Ectodermal cell (in vitro differentiated cells): ENCODE data around the gene CD101.

Source experiments
- H3K27ac ChIP-seq: 2 replicates; pipeline ENCODE4 v1.7.0; 2013; ENCODE audit warnings: mild to moderate bottlenecking, low read depth, low read length; ENCODE audit not compliant: insufficient read depth, poor library complexity, severe bottlenecking
- H3K27me3 ChIP-seq: 2 replicates; pipeline ENCODE4 v1.7.0; 2013; ENCODE audit warnings: mild to moderate bottlenecking, low read length; ENCODE audit not compliant: insufficient read depth, control insufficient read depth, poor library complexity, severe bottlenecking
- H3K36me3 ChIP-seq: one replicate; pipeline ENCODE4 v1.7.0; 2013; ENCODE audit warnings: low read length; ENCODE audit not compliant: control insufficient read depth, insufficient read depth
- H3K4me1 ChIP-seq: one replicate; pipeline ENCODE4 v1.7.0; 2013; ENCODE audit warnings: low read length; ENCODE audit not compliant: control insufficient read depth, insufficient read depth
- H3K4me3 ChIP-seq: 2 replicates; pipeline ENCODE4 v1.7.0; 2013; ENCODE audit warnings: low read depth, low read length, control low read depth; ENCODE audit not compliant: insufficient read depth
- H3K9me3 ChIP-seq: 2 replicates; pipeline ENCODE4 v1.7.0; 2013; ENCODE audit warnings: mild to moderate bottlenecking, low read length, moderate library complexity; ENCODE audit not compliant: control insufficient read depth
- WGBS, 2 experiments: methylation state at CpG; one replicate each; pipeline ENCODE4 v1.1.7; 2013; ENCODE audit warnings: missing lambda C conversion rate in 2 of 2; 5-methylcytosine and 5-hydroxymethylcytosine counted together

Gene CD101

DNA sequence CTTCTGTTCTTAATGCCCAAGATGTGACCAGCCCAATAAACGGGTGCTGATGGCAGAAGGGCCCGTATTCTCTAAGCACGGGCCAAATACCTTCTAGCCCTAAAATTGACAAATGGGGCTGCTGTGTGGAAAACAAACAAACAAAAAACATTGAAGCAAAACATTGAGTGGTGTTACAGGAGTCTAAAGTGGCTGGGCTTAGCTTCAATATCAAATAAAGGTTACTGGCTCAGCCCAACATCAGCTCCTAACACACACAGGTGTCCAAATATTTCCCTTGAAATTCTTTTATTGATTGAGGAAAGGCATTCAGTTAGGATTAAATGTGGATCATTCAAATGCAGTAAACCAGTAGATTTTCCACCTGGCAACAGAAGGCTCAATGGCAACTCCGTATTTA, 45.2 kb downstream of the CD101 start:
- Histone ChIP-seq H3K36me3 (no peaks in the 10 kb centered on the region), H3K9me3 (no peaks in the 10 kb centered on the region), H3K4me3 (no peak overlapping the region), H3K27ac (no peak overlapping the region), H3K27me3 (no peaks in the 10 kb centered on the region), H3K4me1 (peaks cover 5% of the 10 kb centered on the region)
- 90 to 92% methylated on average over 4 of the region's 4 CpGs for WGBS, 2 experiments

DNA sequence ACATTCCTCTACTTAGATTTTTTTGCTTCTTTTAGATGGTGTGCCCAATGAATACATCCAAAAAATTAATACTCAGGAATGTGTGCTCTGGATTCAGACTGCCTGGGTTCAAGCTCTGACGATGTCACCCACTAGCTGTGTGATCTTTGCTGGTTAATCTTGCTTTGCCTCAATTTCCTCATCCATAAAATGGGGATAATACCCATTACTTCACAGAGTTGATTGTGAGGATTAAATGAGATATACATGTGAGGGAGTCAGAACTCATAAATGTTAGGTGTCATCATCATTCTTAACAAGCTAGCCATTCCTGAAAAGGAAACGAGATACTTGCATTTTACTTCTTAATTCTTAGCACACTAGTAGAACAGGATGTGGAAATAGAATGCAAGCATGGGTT, 45.7 kb downstream of the CD101 start:
- Histone ChIP-seq H3K4me3 (no peak overlapping the region), H3K4me1 (peaks cover 5% of the 10 kb centered on the region), H3K27ac (no peak overlapping the region), H3K27me3 (no peaks in the 10 kb centered on the region), H3K36me3 (no peaks in the 10 kb centered on the region), H3K9me3 (no peaks in the 10 kb centered on the region)
- WGBS, 2 experiments = 87 to 96% methylated on average over 2 of the region's 2 CpGs

DNA sequence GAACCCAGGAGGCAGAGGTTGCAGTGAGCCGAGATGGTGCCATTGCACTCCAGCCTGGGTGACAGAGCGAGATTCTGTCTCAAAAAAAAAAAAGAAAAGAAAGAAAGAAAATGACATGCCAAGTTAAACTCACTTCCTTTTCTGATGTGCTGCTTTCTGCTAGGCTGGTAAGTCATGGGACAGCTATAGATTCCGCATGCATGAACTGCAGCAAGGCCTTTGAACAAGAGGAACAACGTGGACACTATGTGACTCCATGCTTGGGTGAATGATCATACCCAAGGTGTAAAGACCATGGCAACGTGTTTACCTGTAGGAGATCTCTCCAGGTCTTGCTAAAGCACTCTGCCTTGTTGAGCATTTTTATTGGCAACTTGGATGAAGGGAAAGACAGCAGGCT, 48.3 kb downstream of the CD101 start:
- Histone ChIP-seq H3K4me1 (peaks cover 5% of the 10 kb centered on the region), H3K27me3 (no peaks in the 10 kb centered on the region), H3K4me3 (no peak overlapping the region), H3K27ac (no peak overlapping the region), H3K36me3 (no peaks in the 10 kb centered on the region), H3K9me3 (no peaks in the 10 kb centered on the region)
- WGBS, 2 experiments = 91 to 94% methylated on average over 5 of the region's 5 CpGs

DNA sequence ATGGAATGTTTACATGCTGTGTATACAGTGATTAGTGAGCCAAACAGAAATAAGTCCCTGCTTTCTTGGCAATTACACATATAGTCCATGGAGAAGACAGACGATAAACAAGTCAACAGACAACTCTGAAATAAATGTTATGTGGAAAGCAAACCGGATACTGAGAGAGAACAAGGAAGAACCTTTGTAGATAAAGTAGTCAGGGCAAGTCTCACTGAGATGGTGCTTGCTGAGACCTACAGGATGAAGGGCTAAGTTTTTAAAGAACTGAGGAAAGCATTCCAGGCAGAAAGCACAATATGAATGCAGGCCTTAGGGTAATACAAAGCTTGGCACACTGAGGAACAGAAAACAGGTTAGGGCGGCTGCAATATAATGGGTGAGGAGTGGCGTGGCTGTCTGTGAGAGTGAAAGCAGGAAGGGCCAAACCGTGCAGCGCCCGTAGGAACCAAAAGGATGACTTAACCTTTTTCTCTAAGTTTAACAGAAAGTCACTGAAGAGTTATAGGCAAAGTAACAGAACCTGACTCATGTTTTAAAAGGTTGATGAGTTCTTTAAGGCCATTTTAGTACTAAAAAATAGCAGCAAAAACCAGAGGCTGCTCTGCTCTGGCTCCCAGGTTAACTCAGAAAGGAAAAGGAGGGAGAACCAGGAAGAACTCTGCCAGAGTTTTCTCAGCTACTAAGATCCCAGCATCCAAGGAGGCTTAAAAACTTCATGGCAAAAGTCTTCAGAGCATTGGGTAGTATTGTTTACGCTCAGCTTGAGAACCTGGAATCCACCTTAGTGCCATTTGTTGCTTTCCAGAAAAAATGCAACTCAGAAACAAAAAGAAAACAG, 49.9 kb downstream of the CD101 start:
- Histone ChIP-seq H3K27ac (no peak overlapping the region), H3K4me1 (peaks cover 5% of the 10 kb centered on the region), H3K4me3 (no peak overlapping the region), H3K36me3 (no peaks in the 10 kb centered on the region), H3K9me3 (no peaks in the 10 kb centered on the region), H3K27me3 (no peaks in the 10 kb centered on the region)
- 87 to 91% methylated on average over 8 of the region's 8 CpGs for WGBS, 2 experiments

DNA sequence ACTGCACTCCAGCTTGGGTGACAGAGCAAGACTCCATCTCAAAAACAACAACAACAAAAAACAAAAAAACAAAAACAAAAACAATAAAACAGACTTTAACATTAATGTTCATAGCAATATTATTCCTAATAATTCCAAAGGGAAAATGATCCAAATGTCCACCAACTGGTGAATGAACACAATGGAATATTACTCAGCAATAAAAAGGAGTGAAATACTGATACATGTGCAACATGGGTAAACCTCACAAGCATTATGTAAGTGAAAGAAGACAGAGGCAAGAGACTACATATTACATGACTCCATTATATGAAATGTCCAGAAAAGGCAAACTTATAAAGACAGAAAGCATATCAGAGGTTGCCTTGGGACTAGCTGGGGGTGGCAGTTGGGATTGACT, 52.5 kb downstream of the CD101 start:
- Histone ChIP-seq H3K27ac (no peak overlapping the region), H3K4me1 (peaks cover 7% of the 10 kb centered on the region), H3K27me3 (no peaks in the 10 kb centered on the region), H3K4me3 (no peak overlapping the region), H3K36me3 (no peaks in the 10 kb centered on the region), H3K9me3 (no peaks in the 10 kb centered on the region)

DNA sequence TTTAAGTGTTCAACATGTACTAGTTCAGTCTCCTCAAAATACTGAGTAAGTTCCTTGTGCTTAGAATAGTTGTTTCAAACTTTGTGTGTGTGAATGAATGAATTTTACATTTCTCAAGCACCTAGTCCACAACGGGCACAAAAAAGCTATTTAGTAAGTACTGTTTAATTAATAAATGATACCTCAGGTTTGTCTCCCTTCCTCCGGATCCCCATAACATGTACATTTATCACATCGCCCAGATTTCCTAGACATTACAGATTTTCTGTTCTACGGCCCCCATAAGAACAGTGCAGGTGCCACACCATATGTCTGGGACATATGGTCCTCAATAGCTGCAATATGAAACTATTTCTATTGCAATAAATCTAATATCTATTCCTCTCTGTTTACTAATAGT, 57.2 kb downstream of the CD101 start:
- no peak overlapping the region for H3K27ac ChIP-seq
- H3K4me3 ChIP-seq = peak overlapping the region; percentile 65
- H3K9me3 ChIP-seq = no peaks in the 10 kb centered on the region
- no peaks in the 10 kb centered on the region for H3K36me3 ChIP-seq
- H3K4me1 ChIP-seq = peaks cover 2% of the 10 kb centered on the region
- WGBS, 2 experiments = 81 to 84% methylated on average over 3 of the region's 4 CpGs
- no peaks in the 10 kb centered on the region for H3K27me3 ChIP-seq

DNA sequence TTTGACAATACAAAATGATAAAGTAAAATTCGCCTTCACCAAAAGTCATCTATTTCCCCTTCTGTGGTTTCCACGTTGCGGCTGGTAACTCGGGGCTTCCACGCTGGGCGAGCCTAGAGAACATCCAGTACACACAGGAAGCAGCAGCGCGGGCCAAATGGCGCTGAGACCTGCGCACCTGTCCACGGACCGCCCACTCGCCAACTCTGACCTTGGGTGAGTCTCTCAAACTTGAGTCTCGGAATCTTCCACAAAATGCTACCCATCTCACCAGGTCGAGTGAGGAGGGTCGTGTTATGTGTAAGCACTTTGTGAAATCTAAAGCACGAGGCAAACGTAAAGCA, 57.7 kb downstream of the CD101 start:
- Histone ChIP-seq H3K4me1 (peaks cover 2% of the 10 kb centered on the region), H3K4me3 (peak overlapping the region; percentile 65), H3K9me3 (no peaks in the 10 kb centered on the region), H3K27ac (peak overlapping the region; percentile 83), H3K27me3 (no peaks in the 10 kb centered on the region), H3K36me3 (no peaks in the 10 kb centered on the region)
- WGBS, 2 experiments = 1% methylated on average over 18 of the region's 18 CpGs

DNA sequence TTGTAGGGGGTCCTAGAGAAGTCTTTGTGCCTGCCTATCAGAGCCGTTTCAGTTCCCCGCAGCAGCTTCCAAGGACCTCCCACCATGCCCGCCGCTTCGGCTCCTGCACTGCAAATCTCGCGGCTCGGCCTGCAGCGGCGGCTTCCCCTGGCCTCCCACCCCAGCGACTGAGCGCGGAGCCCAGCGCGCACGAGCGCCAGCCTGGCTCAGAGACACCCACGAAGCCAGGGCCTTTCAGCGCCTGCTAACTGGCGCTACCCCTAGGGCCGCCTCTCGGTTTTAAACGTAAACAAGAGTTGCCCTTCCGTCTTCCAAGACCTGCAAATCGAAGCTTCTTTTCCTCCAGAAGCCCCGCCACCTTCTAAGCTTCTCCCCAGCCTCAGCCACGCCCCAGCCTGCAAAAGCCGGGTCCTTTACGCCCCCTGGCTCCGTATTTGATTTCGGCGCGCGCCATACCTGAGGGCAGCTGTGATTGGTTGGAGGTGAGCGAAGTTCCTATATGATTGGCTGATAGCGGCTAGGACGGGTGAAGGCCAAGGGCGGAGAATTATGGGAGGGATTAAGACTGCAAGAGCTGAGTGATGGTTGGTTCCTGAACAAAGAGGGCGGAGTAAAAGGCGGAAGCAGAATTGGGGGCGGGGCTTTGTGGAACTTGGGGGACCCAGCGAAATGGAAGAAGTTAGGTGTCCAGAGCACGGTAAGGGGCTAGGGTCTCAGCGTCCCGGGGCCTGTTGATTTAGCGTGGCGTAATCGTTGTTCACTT, 58.3 kb downstream of the CD101 start, which contains the start of gene TTF2:
Gene TTF2 (plus strand): TSS at position 649 of the 763 bp plus-strand sequence. CDS start 21 bp downstream, at position 670.
- Histone ChIP-seq H3K27me3 (no peaks in the 10 kb centered on the region), H3K36me3 (no peaks in the 10 kb centered on the region), H3K9me3 (no peaks in the 10 kb centered on the region), H3K27ac (peak within 1 kb of the TSS; percentile 83), H3K4me3 (peak within 1 kb of the TSS; percentile 65), H3K4me1 (peaks cover 2% of the 10 kb centered on the region)
- WGBS, 2 experiments = 0% methylated on average over 48 of the region's 48 CpGs

DNA sequence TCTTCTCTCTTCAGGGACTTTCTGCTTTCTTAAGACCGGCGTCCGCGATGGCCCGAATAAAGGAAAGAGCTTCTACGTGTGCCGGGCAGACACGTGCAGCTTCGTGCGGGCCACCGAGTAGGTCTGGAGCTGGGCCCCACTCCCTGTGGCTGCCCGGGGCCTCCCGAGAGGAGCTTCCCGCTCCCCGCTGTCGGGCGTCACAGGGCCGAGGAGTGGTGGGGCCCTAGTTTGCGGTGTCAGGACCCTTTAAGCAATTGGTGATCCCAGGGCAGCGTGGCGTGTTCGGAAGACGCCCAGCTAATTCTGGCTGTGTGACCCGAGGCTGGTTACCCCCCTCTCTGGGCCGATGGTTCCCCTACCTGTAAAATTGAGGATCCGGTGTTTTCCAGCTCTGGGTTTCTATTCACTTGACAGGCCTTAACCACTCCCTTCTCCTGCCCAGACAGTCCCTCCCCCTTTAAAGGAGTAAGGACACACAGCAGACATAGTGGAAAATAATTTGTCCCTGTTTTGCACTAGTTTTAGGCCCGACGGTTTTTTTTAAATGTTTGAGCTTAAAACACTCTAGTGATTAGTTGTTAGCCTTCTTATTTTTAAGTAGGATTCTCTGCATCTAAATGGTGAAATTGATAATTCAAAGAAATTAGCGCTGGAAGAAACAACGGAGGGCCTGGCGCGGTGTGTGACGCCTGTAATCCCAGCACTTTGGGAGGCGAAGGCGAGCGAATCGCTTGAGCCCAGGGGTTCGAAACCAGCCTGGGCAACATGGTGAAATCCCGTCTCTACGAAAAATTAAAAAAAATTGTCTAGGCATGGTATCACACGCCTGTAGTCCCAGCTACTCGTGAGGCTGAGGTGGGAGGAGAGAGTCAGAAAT, 59.1 kb downstream of the CD101 start:
- peaks cover 2% of the 10 kb centered on the region for H3K4me1 ChIP-seq
- WGBS, 2 experiments = 23 to 24% methylated on average over 42 of the region's 42 CpGs
- H3K36me3 ChIP-seq = no peaks in the 10 kb centered on the region
- H3K4me3 ChIP-seq = peak overlapping the region; percentile 65
- no peaks in the 10 kb centered on the region for H3K27me3 ChIP-seq
- H3K27ac ChIP-seq = peak overlapping the region; percentile 31
- H3K9me3 ChIP-seq = no peaks in the 10 kb centered on the region

DNA sequence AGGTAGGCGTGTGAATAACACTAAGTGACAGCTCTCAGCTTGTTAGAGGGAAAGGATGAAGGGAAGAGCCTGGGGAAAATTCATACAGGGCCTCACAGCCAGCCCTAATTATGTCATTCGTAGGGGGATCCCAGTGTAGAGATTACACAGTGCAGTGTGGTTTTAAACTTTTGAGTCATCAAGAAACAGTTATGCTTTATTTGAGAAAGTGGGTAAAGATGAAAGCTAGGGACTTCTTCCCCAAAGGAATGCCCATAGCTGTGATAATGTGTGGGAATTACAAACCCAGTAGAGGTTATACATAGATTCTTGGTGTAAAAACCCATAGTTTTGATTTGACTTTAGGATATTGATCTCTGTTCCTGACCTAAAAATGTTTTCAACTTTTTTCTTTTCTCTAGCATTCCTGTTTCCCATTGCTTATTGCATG, 60.4 kb downstream of the CD101 start:
- H3K9me3 ChIP-seq = no peaks in the 10 kb centered on the region
- no peak overlapping the region for H3K4me3 ChIP-seq
- 87 to 96% methylated on average over 2 of the region's 2 CpGs for WGBS, 2 experiments
- no peaks in the 10 kb centered on the region for H3K36me3 ChIP-seq
- no peak overlapping the region for H3K27ac ChIP-seq
- H3K27me3 ChIP-seq = no peaks in the 10 kb centered on the region
- peaks cover 2% of the 10 kb centered on the region for H3K4me1 ChIP-seq
